ENCODE data around the gene ZNF185. TPM values are rescaled to one million over a fixed set of nuclear protein-coding genes. Genes with fewer than 3 reads are reported as not detected.

ZNF185 gene
- total and polyA plus RNA-seq, 5 donors from 2014 or later, result 1.1 to 4.4 (median 2.3) TPM

GRCh38 chrX:152884171-152884570 is 13.7 kb upstream of the ZNF185 start:
- Mint-ChIP-seq H3K9me3 (peaks cover 0 to 3% (median 0%) of the 10 kb centered on the region in 7 donors), H3K27ac (no peak overlapping the region), H3K36me3 (no peaks in the 10 kb centered on the region), H3K4me1 (no peaks in the 10 kb centered on the region), H3K27me3 (peaks cover 12% of the 10 kb centered on the region), H3K4me3 (no peak overlapping the region)
- Histone ChIP-seq H3K4me1 (ENCODE audit: control insufficient read depth, insufficient read depth, low read length, poor library complexity, severe bottlenecking) (no peaks in the 10 kb centered on the region), H3K4me3 (ENCODE audit: low read depth, low read length) (no peak overlapping the region), H3K9me3 (ENCODE audit: control insufficient read depth in 2 of 2, low read length in 2 of 2) (no peaks in the 10 kb centered on the region), H3K27me3 (ENCODE audit: control insufficient read depth, insufficient read depth, low read length) (no peaks in the 10 kb centered on the region), H3K36me3 (ENCODE audit: control insufficient read depth, insufficient read depth, low read length) (no peaks in the 10 kb centered on the region), H3K27ac (ENCODE audit: insufficient read depth, low read length, poor library complexity, severe bottlenecking) (no peak overlapping the region)
- ATAC-seq (ENCODE audit: low read depth in 2 of 2) (no peak), DNase-seq (no peak)

GRCh38 chrX:152886716-152887115 is 11.2 kb upstream of the ZNF185 start:
- Mint-ChIP-seq H3K9me3 (peaks cover 0 to 3% (median 0%) of the 10 kb centered on the region in 7 donors), H3K27me3 (peaks cover 21% of the 10 kb centered on the region), H3K4me3 (no peak overlapping the region), H3K36me3 (no peaks in the 10 kb centered on the region), H3K27ac (no peak overlapping the region), H3K4me1 (no peaks in the 10 kb centered on the region)
- Histone ChIP-seq H3K27me3 (ENCODE audit: control insufficient read depth, insufficient read depth, low read length) (no peaks in the 10 kb centered on the region), H3K4me3 (ENCODE audit: low read depth, low read length) (no peak overlapping the region), H3K4me1 (ENCODE audit: control insufficient read depth, insufficient read depth, low read length, poor library complexity, severe bottlenecking) (no peaks in the 10 kb centered on the region), H3K9me3 (ENCODE audit: control insufficient read depth in 2 of 2, low read length in 2 of 2) (no peaks in the 10 kb centered on the region), H3K27ac (ENCODE audit: insufficient read depth, low read length, poor library complexity, severe bottlenecking) (no peak overlapping the region), H3K36me3 (ENCODE audit: control insufficient read depth, insufficient read depth, low read length) (no peaks in the 10 kb centered on the region)
- DNase-seq (no peak), ATAC-seq (ENCODE audit: low read depth in 2 of 2) (no peak)

GRCh38 chrX:152892499-152892898 is 5.4 kb upstream of the ZNF185 start:
- Mint-ChIP-seq H3K9me3 (peaks cover 0 to 2% (median 0%) of the 10 kb centered on the region in 7 donors), H3K36me3 (no peaks in the 10 kb centered on the region), H3K27ac (no peak overlapping the region), H3K4me3 (no peak overlapping the region), H3K4me1 (peaks cover 0 to 4% (median 1%) of the 10 kb centered on the region in 4 donors), H3K27me3 (peaks cover 14% of the 10 kb centered on the region)
- ATAC-seq (ENCODE audit: low read depth in 2 of 2) (no peak), DNase-seq (no peak)
- Histone ChIP-seq H3K9me3 (ENCODE audit: control insufficient read depth in 2 of 2, low read length in 2 of 2) (no peaks in the 10 kb centered on the region), H3K4me3 (ENCODE audit: low read depth, low read length) (no peak overlapping the region), H3K27me3 (ENCODE audit: control insufficient read depth, insufficient read depth, low read length) (no peaks in the 10 kb centered on the region), H3K36me3 (ENCODE audit: control insufficient read depth, insufficient read depth, low read length) (no peaks in the 10 kb centered on the region), H3K4me1 (ENCODE audit: control insufficient read depth, insufficient read depth, low read length, poor library complexity, severe bottlenecking) (no peaks in the 10 kb centered on the region), H3K27ac (ENCODE audit: insufficient read depth, low read length, poor library complexity, severe bottlenecking) (no peak overlapping the region)

- DNase-seq (no peak), ATAC-seq (ENCODE audit: low read depth in 2 of 2) (no peak)
- Mint-ChIP-seq H3K4me3 (no peak overlapping the region), H3K27me3 (peaks cover 14% of the 10 kb centered on the region), H3K36me3 (no peaks in the 10 kb centered on the region), H3K4me1 (peaks cover 0 to 4% (median 1%) of the 10 kb centered on the region in 4 donors), H3K27ac (no peak overlapping the region), H3K9me3 (peaks cover 0 to 2% (median 0%) of the 10 kb centered on the region in 7 donors)
- Histone ChIP-seq H3K4me3 (ENCODE audit: low read depth, low read length) (no peak overlapping the region), H3K9me3 (ENCODE audit: control insufficient read depth in 2 of 2, low read length in 2 of 2) (no peaks in the 10 kb centered on the region), H3K27me3 (ENCODE audit: control insufficient read depth, insufficient read depth, low read length) (no peaks in the 10 kb centered on the region), H3K36me3 (ENCODE audit: control insufficient read depth, insufficient read depth, low read length) (no peaks in the 10 kb centered on the region), H3K4me1 (ENCODE audit: control insufficient read depth, insufficient read depth, low read length, poor library complexity, severe bottlenecking) (no peaks in the 10 kb centered on the region), H3K27ac (ENCODE audit: insufficient read depth, low read length, poor library complexity, severe bottlenecking) (no peak overlapping the region)
Measured at GRCh38 chrX:152892999-152893891, 4.6 kb upstream of the ZNF185 start.

GRCh38 chrX:152893980-152894610 is 3.8 kb upstream of the ZNF185 start:
- H3K27me3 Mint-ChIP-seq, result peaks cover 14% of the 10 kb centered on the region
- no peak overlapping the region for H3K27ac ChIP-seq (ENCODE audit: insufficient read depth, low read length, poor library complexity, severe bottlenecking)
- no peak overlapping the region for H3K4me3 ChIP-seq (ENCODE audit: low read depth, low read length)
- H3K4me1 Mint-ChIP-seq, result peaks cover 0 to 4% (median 1%) of the 10 kb centered on the region in 4 donors
- H3K36me3 ChIP-seq (ENCODE audit: control insufficient read depth, insufficient read depth, low read length), result no peaks in the 10 kb centered on the region
- H3K4me1 ChIP-seq (ENCODE audit: control insufficient read depth, insufficient read depth, low read length, poor library complexity, severe bottlenecking), result no peaks in the 10 kb centered on the region
- ATAC-seq (ENCODE audit: low read depth in 2 of 2) (no peak), DNase-seq (no peak)
- no peak overlapping the region for H3K4me3 Mint-ChIP-seq
- no peaks in the 10 kb centered on the region for H3K27me3 ChIP-seq (ENCODE audit: control insufficient read depth, insufficient read depth, low read length)
- no peak overlapping the region for H3K27ac Mint-ChIP-seq
- peaks cover 0 to 2% (median 0%) of the 10 kb centered on the region in 7 donors for H3K9me3 Mint-ChIP-seq
- H3K36me3 Mint-ChIP-seq, result no peaks in the 10 kb centered on the region
- no peaks in the 10 kb centered on the region for H3K9me3 ChIP-seq (ENCODE audit: control insufficient read depth in 2 of 2, low read length in 2 of 2)

GRCh38 chrX:152895121-152895520 is 2.7 kb upstream of the ZNF185 start:
- H3K27ac Mint-ChIP-seq, result no peak overlapping the region
- H3K4me1 ChIP-seq (ENCODE audit: control insufficient read depth, insufficient read depth, low read length, poor library complexity, severe bottlenecking), result no peaks in the 10 kb centered on the region
- no peak overlapping the region for H3K27ac ChIP-seq (ENCODE audit: insufficient read depth, low read length, poor library complexity, severe bottlenecking)
- no peaks in the 10 kb centered on the region for H3K27me3 ChIP-seq (ENCODE audit: control insufficient read depth, insufficient read depth, low read length)
- no peak overlapping the region for H3K4me3 ChIP-seq (ENCODE audit: low read depth, low read length)
- H3K4me3 Mint-ChIP-seq, result no peak overlapping the region
- DNase-seq (no peak), ATAC-seq (ENCODE audit: low read depth in 2 of 2) (no peak)
- H3K9me3 ChIP-seq (ENCODE audit: control insufficient read depth in 2 of 2, low read length in 2 of 2), result no peaks in the 10 kb centered on the region
- no peaks in the 10 kb centered on the region for H3K36me3 Mint-ChIP-seq
- peaks cover 14% of the 10 kb centered on the region for H3K27me3 Mint-ChIP-seq
- H3K36me3 ChIP-seq (ENCODE audit: control insufficient read depth, insufficient read depth, low read length), result no peaks in the 10 kb centered on the region
- peaks cover 0 to 2% (median 0%) of the 10 kb centered on the region in 7 donors for H3K9me3 Mint-ChIP-seq
- peaks cover 0 to 4% (median 1%) of the 10 kb centered on the region in 4 donors for H3K4me1 Mint-ChIP-seq

GRCh38 chrX:152895724-152896420 is 2.0 kb upstream of the ZNF185 start:
- Histone ChIP-seq H3K27ac (ENCODE audit: insufficient read depth, low read length, poor library complexity, severe bottlenecking) (no peak overlapping the region), H3K36me3 (ENCODE audit: control insufficient read depth, insufficient read depth, low read length) (no peaks in the 10 kb centered on the region), H3K4me1 (ENCODE audit: control insufficient read depth, insufficient read depth, low read length, poor library complexity, severe bottlenecking) (no peaks in the 10 kb centered on the region), H3K27me3 (ENCODE audit: control insufficient read depth, insufficient read depth, low read length) (no peaks in the 10 kb centered on the region), H3K9me3 (ENCODE audit: control insufficient read depth in 2 of 2, low read length in 2 of 2) (no peaks in the 10 kb centered on the region), H3K4me3 (ENCODE audit: low read depth, low read length) (no peak overlapping the region)
- H3K4me1 Mint-ChIP-seq, result peaks cover 0 to 4% (median 1%) of the 10 kb centered on the region in 4 donors
- H3K9me3 Mint-ChIP-seq, result peaks cover 0 to 2% (median 0%) of the 10 kb centered on the region in 7 donors
- no peaks in the 10 kb centered on the region for H3K36me3 Mint-ChIP-seq
- DNase-seq (no peak), ATAC-seq (ENCODE audit: low read depth in 2 of 2) (no peak)
- no peak overlapping the region for H3K4me3 Mint-ChIP-seq
- peak overlapping the region in 1 of 3 donors; percentile 70 for H3K27ac Mint-ChIP-seq
- H3K27me3 Mint-ChIP-seq, result peaks cover 12% of the 10 kb centered on the region

Measured in CD4-positive, CD25-positive, alpha-beta regulatory T cell (primary cell).